AG09309 (cell line): ENCODE data around the gene ZNF442.
A peak's percentile ranks its signal among the peaks of the same experiment; 100 is the strongest.

ENCODE experiments used
- DNase-seq: peaks from one replicate; pipeline ENCODE4 v3.0.0-alpha.2; 2010; ENCODE audit warnings: low read depth
- H3K4me3 ChIP-seq: 2 replicates; pipeline ENCODE4 v1.5.1; 2011; ENCODE audit warnings: mild to moderate bottlenecking, low read depth, low read length, moderate library complexity; ENCODE audit not compliant: control insufficient read depth
- TF ChIP-seq, protein P1 (sequence below): IDR thresholded peaks from 2 replicates; pipeline ENCODE4 v1.5.1; 2011; ENCODE audit warnings: mild to moderate bottlenecking, low read depth, low read length, inconsistent platforms; ENCODE audit not compliant: insufficient read depth, control insufficient read depth; ENCODE audit errors: missing control alignments

ZNF442 gene

DNA sequence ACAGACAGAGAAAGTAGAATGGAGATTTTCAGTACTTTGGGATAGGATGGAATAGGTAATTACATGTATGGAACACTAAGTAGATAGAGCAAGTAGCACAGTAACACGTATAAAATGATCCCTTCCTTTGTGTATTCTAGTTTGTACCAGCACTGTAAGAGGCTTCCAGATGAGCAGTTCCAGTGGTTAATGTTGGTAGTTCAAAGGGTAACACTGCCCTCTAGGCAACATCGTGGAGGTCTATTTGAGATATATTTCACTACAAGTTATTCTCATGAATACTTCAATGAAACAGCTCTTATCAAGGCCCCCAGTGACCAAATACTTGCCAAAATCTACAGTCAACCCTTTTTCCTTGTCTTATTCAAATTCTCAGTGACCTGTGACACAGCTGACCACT is 18.6 kb downstream of the ZNF442 start:
- no peak for DNase-seq
- TF ChIP-seq, protein P1, sequence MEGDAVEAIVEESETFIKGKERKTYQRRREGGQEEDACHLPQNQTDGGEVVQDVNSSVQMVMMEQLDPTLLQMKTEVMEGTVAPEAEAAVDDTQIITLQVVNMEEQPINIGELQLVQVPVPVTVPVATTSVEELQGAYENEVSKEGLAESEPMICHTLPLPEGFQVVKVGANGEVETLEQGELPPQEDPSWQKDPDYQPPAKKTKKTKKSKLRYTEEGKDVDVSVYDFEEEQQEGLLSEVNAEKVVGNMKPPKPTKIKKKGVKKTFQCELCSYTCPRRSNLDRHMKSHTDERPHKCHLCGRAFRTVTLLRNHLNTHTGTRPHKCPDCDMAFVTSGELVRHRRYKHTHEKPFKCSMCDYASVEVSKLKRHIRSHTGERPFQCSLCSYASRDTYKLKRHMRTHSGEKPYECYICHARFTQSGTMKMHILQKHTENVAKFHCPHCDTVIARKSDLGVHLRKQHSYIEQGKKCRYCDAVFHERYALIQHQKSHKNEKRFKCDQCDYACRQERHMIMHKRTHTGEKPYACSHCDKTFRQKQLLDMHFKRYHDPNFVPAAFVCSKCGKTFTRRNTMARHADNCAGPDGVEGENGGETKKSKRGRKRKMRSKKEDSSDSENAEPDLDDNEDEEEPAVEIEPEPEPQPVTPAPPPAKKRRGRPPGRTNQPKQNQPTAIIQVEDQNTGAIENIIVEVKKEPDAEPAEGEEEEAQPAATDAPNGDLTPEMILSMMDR = no peak
- no peak overlapping the region for H3K4me3 ChIP-seq

DNA sequence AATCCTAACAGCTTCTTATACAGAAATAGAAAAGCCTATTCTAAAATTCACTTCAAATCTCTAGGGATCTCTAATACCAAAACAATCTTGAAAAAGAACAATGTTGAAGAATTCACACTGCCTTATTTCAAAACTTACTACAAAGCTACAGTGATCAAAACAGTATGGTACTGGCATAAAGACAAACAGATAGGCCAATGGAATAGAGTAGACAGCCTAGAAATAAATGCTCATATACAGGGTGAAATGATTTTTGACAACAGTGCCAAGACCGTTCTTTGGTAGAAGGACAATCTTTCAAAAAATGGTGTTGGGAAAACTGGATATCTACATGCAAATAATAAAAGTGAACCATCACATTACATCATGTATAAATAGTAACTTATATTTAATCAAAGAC is 20.3 kb downstream of the ZNF442 start:
- TF ChIP-seq, protein P1 = no peak
- H3K4me3 ChIP-seq = no peak overlapping the region
- no peak for DNase-seq

- TF ChIP-seq, protein P1 = no peak
- DNase-seq = peak; percentile 73
- peak within 1 kb of the TSS; percentile 96 for H3K4me3 ChIP-seq
These were observed 32.0 kb downstream of the ZNF442 start, which contains the start of gene ZNF563 for GRCh38 chr19:12333162-12334159. Gene ZNF563, minus strand, starts transcription at chr19:12333633. Its CDS starts 151 bp downstream, at chr19:12333482.

DNA sequence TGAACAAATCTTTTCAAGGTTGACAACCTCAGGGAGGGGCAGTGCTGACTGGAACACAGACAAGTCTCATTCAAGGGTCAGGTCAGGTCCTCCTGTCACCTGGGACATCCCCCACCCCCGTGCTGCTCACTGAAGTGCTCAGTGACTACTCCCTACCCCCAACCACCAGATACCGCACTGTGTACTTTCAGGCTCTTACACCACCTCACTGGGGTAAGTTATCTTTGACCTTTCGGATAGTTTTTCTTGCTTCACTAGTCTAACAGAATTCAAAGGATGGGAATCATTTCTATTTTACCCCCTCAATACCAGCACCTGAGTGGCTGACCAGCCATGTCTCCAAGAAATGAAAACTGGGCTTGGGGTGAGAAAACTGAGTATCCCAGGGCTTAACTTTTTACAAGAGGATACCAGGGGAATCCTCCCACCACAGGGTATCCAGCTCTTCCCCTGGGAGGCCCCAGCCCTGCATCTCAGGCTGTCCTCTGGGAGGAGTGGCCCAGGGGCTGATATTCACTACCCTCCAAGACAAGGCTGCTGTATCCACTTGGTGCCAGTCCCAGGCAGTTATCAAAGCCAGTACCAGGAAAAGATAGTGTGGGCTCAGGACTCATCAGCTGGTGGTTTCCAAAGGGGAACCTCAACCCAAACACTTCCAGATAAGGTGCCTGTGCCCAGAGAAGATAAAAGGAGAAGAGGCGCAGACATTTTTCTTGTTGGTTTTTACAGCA is 34.1 kb downstream of the ZNF442 start:
- TF ChIP-seq, protein P1 = no peak
- DNase-seq = no peak
- no peak overlapping the region for H3K4me3 ChIP-seq

DNA sequence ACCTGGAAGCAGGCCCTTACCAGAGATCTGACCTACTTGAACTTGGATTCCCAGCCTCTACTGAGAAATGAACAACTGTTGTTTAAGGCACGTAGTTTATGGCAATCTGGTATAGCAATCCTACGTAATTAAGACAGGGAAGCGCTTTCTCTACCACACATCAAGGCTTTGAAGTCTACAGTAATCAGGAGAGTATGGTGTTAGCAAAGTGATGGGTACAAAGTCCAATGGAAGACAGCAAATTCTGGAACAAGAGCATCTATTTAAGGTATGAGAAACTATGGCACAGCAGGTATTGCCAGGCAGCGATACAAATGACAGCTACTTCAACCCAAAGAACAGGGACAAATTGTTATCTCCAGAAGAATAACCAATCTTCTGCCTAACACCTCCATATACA is 35.1 kb downstream of the ZNF442 start:
- no peak overlapping the region for H3K4me3 ChIP-seq
- DNase-seq = no peak
- TF ChIP-seq, protein P1 = no peak

GRCh38 chr19:12325690-12326089 is 39.8 kb downstream of the ZNF442 start:
- DNase-seq = no peak
- TF ChIP-seq, protein P1 = no peak
- H3K4me3 ChIP-seq = no peak overlapping the region
